GM23338 (cell line): ENCODE data around the gene CD40LG. TPM values are rescaled to one million over a fixed set of nuclear protein-coding genes. Genes with fewer than 3 reads are reported as not detected.

Source experiments
- ATAC-seq: fragments of 200-7000 bp; cut with Tn5 transposase; 3 replicates; pipeline ENCODE4 v1.9.1; 2020
- DNase-seq: peaks from one replicate; pipeline ENCODE4 v3.0.0-alpha.2; 2015; ENCODE audit warnings: low spot score
- H2AFZ ChIP-seq: fragments of 200-600 bp; sonication (generic); 2 replicates; pipeline ENCODE4 v1.8.0; 2016; ENCODE audit warnings: antibody characterized with exemption, mild to moderate bottlenecking, moderate library complexity
- H3F3A ChIP-seq: fragments of 200-600 bp; sonication (generic); replicated peaks from 2 replicates; pipeline ENCODE4 v1.8.0; 2017; ENCODE audit warnings: antibody characterized with exemption, mixed run types, low read depth
- H3K27ac ChIP-seq: fragments of 200-600 bp; sonication (generic); 2 replicates; pipeline ENCODE4 v1.6.1; 2016; ENCODE audit warnings: low read depth
- H3K27me3 ChIP-seq: fragments of 200-600 bp; sonication (generic); 2 replicates; pipeline ENCODE4 v1.8.0; 2016; ENCODE audit warnings: mild to moderate bottlenecking, mixed run types, moderate library complexity; ENCODE audit not compliant: insufficient read depth
- H3K36me3 ChIP-seq: fragments of 200-600 bp; sonication (generic); 2 replicates; pipeline ENCODE4 v1.8.0; 2016; ENCODE audit warnings: mild to moderate bottlenecking; ENCODE audit not compliant: insufficient read depth
- H3K4me1 ChIP-seq: fragments of 200-600 bp; sonication (generic); 2 replicates; pipeline ENCODE4 v1.8.0; 2016; ENCODE audit warnings: mild to moderate bottlenecking, moderate library complexity; ENCODE audit not compliant: insufficient read depth
- H3K4me2 ChIP-seq: fragments of 200-600 bp; sonication (generic); 2 replicates; pipeline ENCODE4 v1.7.1; 2017; ENCODE audit warnings: mixed run types
- H3K4me3 ChIP-seq: fragments of 200-600 bp; sonication (generic); 2 replicates; pipeline ENCODE4 v1.6.1; 2016; ENCODE audit warnings: mixed run types
- H3K79me2 ChIP-seq: fragments of 200-600 bp; sonication (generic); replicated peaks from 2 replicates; pipeline ENCODE4 v1.8.0; 2017; ENCODE audit warnings: mild to moderate bottlenecking; ENCODE audit not compliant: insufficient read depth
- H3K9me2 ChIP-seq: fragments of 200-600 bp; sonication (generic); 2 replicates; pipeline ENCODE4 v1.8.0; 2017; ENCODE audit not compliant: insufficient read depth
- H4K20me1 ChIP-seq: fragments of 200-600 bp; sonication (generic); replicated peaks from 2 replicates; pipeline ENCODE4 v1.8.0; 2017; ENCODE audit warnings: mild to moderate bottlenecking; ENCODE audit not compliant: insufficient read depth
- H3K27ac Mint-ChIP-seq: 2 replicates; pipeline ENCODE4 v1.8.0; 2020; ENCODE audit warnings: inconsistent platforms, mild to moderate bottlenecking, moderate library complexity, mixed read lengths
- H3K27me3 Mint-ChIP-seq: 3 replicates; pipeline ENCODE4 v1.8.0; 2022; ENCODE audit warnings: low read depth, mild to moderate bottlenecking, moderate library complexity, mixed read lengths, inconsistent platforms; ENCODE audit not compliant: insufficient read depth, poor library complexity
- H3K36me3 Mint-ChIP-seq: 3 replicates; pipeline ENCODE4 v1.8.0; 2021; ENCODE audit warnings: low read depth, mild to moderate bottlenecking, inconsistent platforms, moderate library complexity, mixed read lengths
- H3K4me1 Mint-ChIP-seq: 3 replicates; pipeline ENCODE4 v1.8.0; 2020; ENCODE audit warnings: mild to moderate bottlenecking, inconsistent platforms, mixed read lengths
- H3K4me3 Mint-ChIP-seq: 3 replicates; pipeline ENCODE4 v1.8.0; 2021; ENCODE audit warnings: moderate library complexity, mild to moderate bottlenecking, inconsistent platforms, mixed read lengths
- H3K9me3 Mint-ChIP-seq: 3 replicates; pipeline ENCODE4 v1.8.0; 2020; ENCODE audit warnings: moderate library complexity, mild to moderate bottlenecking, inconsistent platforms, mixed read lengths
- ETS1 ChIP-seq: IDR thresholded peaks from 2 replicates; pipeline ENCODE4 v1.6.1; 2016; ENCODE audit warnings: antibody characterized with exemption
- EZH2 ChIP-seq: fragments of 200-600 bp; sonication (generic); IDR thresholded peaks from one replicate; pipeline ENCODE4 v1.8.0; 2017; ENCODE audit warnings: antibody characterized with exemption, mild to moderate bottlenecking, low read depth; ENCODE audit not compliant: unreplicated experiment
- EZH2phosphoT487 ChIP-seq: fragments of 200-600 bp; sonication (generic); IDR thresholded peaks from one replicate; pipeline ENCODE4 v1.8.1; 2018; ENCODE audit warnings: antibody characterized with exemption; ENCODE audit not compliant: unreplicated experiment
- JUNB ChIP-seq: IDR thresholded peaks from one replicate; pipeline ENCODE4 v1.6.1; 2016; ENCODE audit warnings: antibody characterized with exemption; ENCODE audit not compliant: unreplicated experiment
- POLR2AphosphoS5 ChIP-seq: IDR thresholded peaks from 2 replicates; pipeline ENCODE4 v1.6.1; 2016; ENCODE audit warnings: antibody characterized with exemption, low read depth
- REST ChIP-seq: IDR thresholded peaks from one replicate; pipeline ENCODE4 v1.6.1; 2018; ENCODE audit warnings: antibody characterized with exemption; ENCODE audit not compliant: unreplicated experiment
- STAT1 ChIP-seq: IDR thresholded peaks from one replicate; pipeline ENCODE4 v1.6.1; 2016; ENCODE audit warnings: antibody characterized with exemption; ENCODE audit not compliant: unreplicated experiment
- ZNF114 ChIP-seq: fragments of 250-450 bp; sonication (Bioruptor Pico); IDR thresholded peaks from 2 replicates; pipeline ENCODE4 v1.5.0; 2020; ENCODE audit warnings: mild to moderate bottlenecking, moderate library complexity
- ZNF331 ChIP-seq: fragments of 250-450 bp; sonication (Bioruptor Pico); IDR thresholded peaks from 2 replicates; pipeline ENCODE4 v1.5.0; 2020; ENCODE audit warnings: low read depth, mild to moderate bottlenecking, moderate library complexity
- polyA plus RNA-seq: library from polyadenylated mRNA; unstranded; fragments of >200 nt; fragmentation: Nextera tagmentation; extraction: Ambion mirVana; gene quantifications from 2 replicates; pipeline ENCODE4 v1.2.1, GENCODE V29; 2016
- total RNA-seq: library from RNA; depleted of rRNA; stranded (reverse); fragments of >200 nt; shearing (Covaris generic); gene quantifications from 2 replicates; pipeline ENCODE4 v1.2.3, GENCODE V29; 2014

Gene CD40LG
- total and polyA plus RNA-seq, 2 experiments from 2014 or later: not detected

- H3K4me2 ChIP-seq: no peak overlapping the region
- H3K79me2 ChIP-seq: no peaks in the 10 kb centered on the region
- DNase-seq (no peak), ATAC-seq (no peak)
- Mint-ChIP-seq H3K4me3 (no peak overlapping the region), H3K27ac (no peak overlapping the region), H3K27me3 (peaks cover 2% of the 10 kb centered on the region), H3K36me3 (no peaks in the 10 kb centered on the region), H3K4me1 (peaks cover 8% of the 10 kb centered on the region; the same call in 2 of the 3 replicates), H3K9me3 (no peaks in the 10 kb centered on the region)
- H4K20me1 ChIP-seq: no peaks in the 10 kb centered on the region
- no peak overlapping the region for H3K4me3 ChIP-seq
- no peaks in the 10 kb centered on the region for H3K9me2 ChIP-seq
- no peak overlapping the region for H3K27ac ChIP-seq
- TF ChIP-seq EZH2phosphoT487: no peak
- no peak for TF ChIP-seq REST
- no peaks in the 10 kb centered on the region for H3K27me3 ChIP-seq
- no peak overlapping the region for H2AFZ ChIP-seq
- no peaks in the 10 kb centered on the region for H3K4me1 ChIP-seq
- no peaks in the 10 kb centered on the region for H3F3A ChIP-seq
- no peaks in the 10 kb centered on the region for H3K36me3 ChIP-seq
Observed at GRCh38 chrX:136658151-136658550, 10.2 kb downstream of the CD40LG start.

GRCh38 chrX:136659174-136659573, 11.2 kb downstream of the CD40LG start:
- Histone ChIP-seq H3K27ac (no peak overlapping the region), H3K36me3 (no peaks in the 10 kb centered on the region), H3K4me3 (no peak overlapping the region), H2AFZ (no peak overlapping the region), H3K27me3 (no peaks in the 10 kb centered on the region), H3K79me2 (no peaks in the 10 kb centered on the region), H3K4me1 (no peaks in the 10 kb centered on the region), H4K20me1 (no peaks in the 10 kb centered on the region), H3K9me2 (no peaks in the 10 kb centered on the region), H3K4me2 (no peak overlapping the region), H3F3A (no peaks in the 10 kb centered on the region)
- no peak for ATAC-seq
- no peaks in the 10 kb centered on the region for H3K36me3 Mint-ChIP-seq
- peaks cover 2% of the 10 kb centered on the region; the same call in 1 of the 3 replicates for H3K9me3 Mint-ChIP-seq
- no peak overlapping the region for H3K4me3 Mint-ChIP-seq
- no peak overlapping the region for H3K27ac Mint-ChIP-seq
- H3K27me3 Mint-ChIP-seq: peaks cover 5% of the 10 kb centered on the region
- DNase-seq: no peak
- H3K4me1 Mint-ChIP-seq: peaks cover 8% of the 10 kb centered on the region; the same call in 2 of the 3 replicates
- TF ChIP-seq ZNF331 (no peak), JUNB (no peak), ZNF114 (no peak), POLR2AphosphoS5 (no peak), EZH2phosphoT487 (no peak), ETS1 (no peak), EZH2 (no peak), STAT1 (no peak), REST (no peak)
